ENCODE measurements around the gene CADPS2. TPM values are rescaled to one million over a fixed set of nuclear protein-coding genes. Genes with fewer than 3 reads are reported as not detected.
A peak's percentile ranks its signal among the peaks of the same experiment; 100 is the strongest.

CADPS2 gene
- total RNA-seq: 9.8 TPM

- FAIRE-seq (no peak), DNase-seq (ENCODE audit: low spot score in 2 of 2) (peak; percentile 84 to 85)
Observed at GRCh38 chr7:122886357-122887081, at the start of gene CADPS2. CADPS2 (minus strand) TSS chr7:122886460; CDS start chr7:122886337, 123 bp downstream.

- DNase-seq (ENCODE audit: low spot score in 2 of 2) (no peak), FAIRE-seq (no peak)
Observed at GRCh38 chr7:122935620-122936019, 49.4 kb upstream of the CADPS2 start.

GRCh38 chr7:122919643-122920181 is 33.5 kb upstream of the CADPS2 start:
- FAIRE-seq: no peak
- DNase-seq (ENCODE audit: low spot score in 2 of 2): no peak

GRCh38 chr7:122914812-122915211 is 28.6 kb upstream of the CADPS2 start:
- FAIRE-seq: no peak

GRCh38 chr7:122913608-122914007 is 27.3 kb upstream of the CADPS2 start:
- FAIRE-seq (no peak), DNase-seq (ENCODE audit: low spot score in 2 of 2) (no peak)

More at GRCh38 chr7:122914812-122915211, 28.6 kb upstream of the CADPS2 start:
- no peak for DNase-seq (ENCODE audit: low spot score in 2 of 2)

- FAIRE-seq (no peak), DNase-seq (ENCODE audit: low spot score in 2 of 2) (no peak)
Observed at GRCh38 chr7:122902751-122903495, 16.7 kb upstream of the CADPS2 start.

GRCh38 chr7:122901250-122901649 is 15.0 kb upstream of the CADPS2 start:
- no peak for DNase-seq (ENCODE audit: low spot score in 2 of 2)
- no peak for FAIRE-seq

GRCh38 chr7:122896509-122896908 is 10.2 kb upstream of the CADPS2 start:
- FAIRE-seq (peak; percentile 13), DNase-seq (ENCODE audit: low spot score in 2 of 2) (no peak)

GRCh38 chr7:122893486-122893885 is 7.2 kb upstream of the CADPS2 start:
- DNase-seq (ENCODE audit: low spot score in 2 of 2) (no peak), FAIRE-seq (no peak)

- FAIRE-seq (no peak), DNase-seq (ENCODE audit: low spot score in 2 of 2) (no peak)
Observed at GRCh38 chr7:122889116-122889515, 2.9 kb upstream of the CADPS2 start.

GRCh38 chr7:122887848-122888247 is 1.6 kb upstream of the CADPS2 start:
- FAIRE-seq: no peak
- DNase-seq (ENCODE audit: low spot score in 2 of 2): no peak

- no peak for FAIRE-seq
- peak; percentile 46 to 55 for DNase-seq (ENCODE audit: low spot score in 2 of 2)
Observed at GRCh38 chr7:122887198-122887597, 938 bp upstream of the CADPS2 start.

- DNase-seq (ENCODE audit: low spot score in 2 of 2) (peak; percentile 40), FAIRE-seq (no peak)
Observed at GRCh38 chr7:122885583-122886356, 490 bp downstream of the CADPS2 start.

- FAIRE-seq: no peak
- DNase-seq (ENCODE audit: low spot score in 2 of 2): no peak
Observed at GRCh38 chr7:122884186-122884585, 2.1 kb downstream of the CADPS2 start.

GRCh38 chr7:122883049-122883680 is 3.1 kb downstream of the CADPS2 start:
- FAIRE-seq (no peak), DNase-seq (ENCODE audit: low spot score in 2 of 2) (no peak)

- FAIRE-seq (no peak), DNase-seq (ENCODE audit: low spot score in 2 of 2) (no peak)
Observed at GRCh38 chr7:122881324-122881723, 4.9 kb downstream of the CADPS2 start.

GRCh38 chr7:122869260-122869659 is 17.0 kb downstream of the CADPS2 start:
- FAIRE-seq: no peak

GRCh38 chr7:122867471-122867980 is 18.7 kb downstream of the CADPS2 start:
- FAIRE-seq (no peak), DNase-seq (ENCODE audit: low spot score in 2 of 2) (no peak)

More at GRCh38 chr7:122869260-122869659, 17.0 kb downstream of the CADPS2 start:
- no peak for DNase-seq (ENCODE audit: low spot score in 2 of 2)

- FAIRE-seq: no peak
- no peak for DNase-seq (ENCODE audit: low spot score in 2 of 2)
Observed at GRCh38 chr7:122864838-122865237, 21.4 kb downstream of the CADPS2 start.

- FAIRE-seq (no peak), DNase-seq (ENCODE audit: low spot score in 2 of 2) (no peak)
Observed at GRCh38 chr7:122864016-122864415, 22.2 kb downstream of the CADPS2 start.

All from frontal cortex (tissue), 4 donors.